ENCODE data around the gene TUBGCP5. TPM values are rescaled to one million over a fixed set of nuclear protein-coding genes. Genes with fewer than 3 reads are reported as not detected.

Gene TUBGCP5
- total RNA-seq, 1 experiment from 2014 or later: 10.7 TPM

DNA sequence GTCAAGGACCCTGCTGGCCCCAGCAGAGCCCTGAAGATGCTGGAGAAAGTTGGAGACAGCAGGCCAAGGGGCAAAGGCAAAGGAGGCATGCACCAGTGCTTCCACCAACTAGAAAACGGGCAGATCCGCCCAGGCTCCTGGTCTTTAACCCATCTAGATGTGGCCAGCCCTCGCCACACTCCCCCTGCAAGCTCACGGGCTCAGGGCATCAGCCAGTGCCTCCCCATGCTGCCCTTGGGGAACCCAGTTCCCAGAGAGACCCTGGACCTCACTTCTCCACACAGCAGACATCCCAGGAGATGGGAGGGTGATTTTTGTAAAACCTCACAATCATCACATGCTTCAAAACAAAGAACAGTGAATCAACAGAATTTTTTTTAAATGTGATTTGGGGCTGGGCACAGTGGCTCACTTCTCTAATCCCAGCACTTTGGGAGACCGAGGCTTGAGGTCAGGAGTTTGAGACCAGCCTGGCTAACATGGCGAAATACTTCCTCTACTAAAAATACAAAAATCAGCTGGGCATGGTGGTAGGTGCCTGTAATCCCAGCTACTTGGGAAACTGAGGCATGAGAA, 83.7 kb downstream of the TUBGCP5 start:
- no peak overlapping the region for H3K4me2 ChIP-seq
- no TSS peak for BruUV-seq (replicated peaks)
- ChIA-PET CTCF (no interaction called here), POLR2A (ENCODE audit: unreplicated experiment) (no interaction called here)
- peaks cover 6% of the 10 kb centered on the region for H4K20me1 ChIP-seq (ENCODE audit: insufficient read depth)
- H3K4me3 ChIP-seq: no peak overlapping the region
- H2AFZ ChIP-seq: no peak overlapping the region
- no peaks in the 10 kb centered on the region for H3K9me2 ChIP-seq (ENCODE audit: insufficient read depth)
- H3K36me3 ChIP-seq (ENCODE audit: low read depth): no peaks in the 10 kb centered on the region
- peaks cover 16% of the 10 kb centered on the region; the same call in 1 of the 2 replicates for H3K79me2 ChIP-seq (ENCODE audit: low read depth)
- TF ChIP-seq EZH2 (IDR thresholded peaks at IDR 0.05; ENCODE audit: low read depth): no peak
- TF ChIP-seq, protein P1, sequence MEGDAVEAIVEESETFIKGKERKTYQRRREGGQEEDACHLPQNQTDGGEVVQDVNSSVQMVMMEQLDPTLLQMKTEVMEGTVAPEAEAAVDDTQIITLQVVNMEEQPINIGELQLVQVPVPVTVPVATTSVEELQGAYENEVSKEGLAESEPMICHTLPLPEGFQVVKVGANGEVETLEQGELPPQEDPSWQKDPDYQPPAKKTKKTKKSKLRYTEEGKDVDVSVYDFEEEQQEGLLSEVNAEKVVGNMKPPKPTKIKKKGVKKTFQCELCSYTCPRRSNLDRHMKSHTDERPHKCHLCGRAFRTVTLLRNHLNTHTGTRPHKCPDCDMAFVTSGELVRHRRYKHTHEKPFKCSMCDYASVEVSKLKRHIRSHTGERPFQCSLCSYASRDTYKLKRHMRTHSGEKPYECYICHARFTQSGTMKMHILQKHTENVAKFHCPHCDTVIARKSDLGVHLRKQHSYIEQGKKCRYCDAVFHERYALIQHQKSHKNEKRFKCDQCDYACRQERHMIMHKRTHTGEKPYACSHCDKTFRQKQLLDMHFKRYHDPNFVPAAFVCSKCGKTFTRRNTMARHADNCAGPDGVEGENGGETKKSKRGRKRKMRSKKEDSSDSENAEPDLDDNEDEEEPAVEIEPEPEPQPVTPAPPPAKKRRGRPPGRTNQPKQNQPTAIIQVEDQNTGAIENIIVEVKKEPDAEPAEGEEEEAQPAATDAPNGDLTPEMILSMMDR (conservative IDR thresholded peaks at IDR 0.05): no peak
- H3F3A ChIP-seq (ENCODE audit: insufficient read depth, low read depth): no peaks in the 10 kb centered on the region
- DNase-seq: no peak
- no peaks in the 10 kb centered on the region for H3K4me1 ChIP-seq (replicated peaks; ENCODE audit: insufficient read depth)
- no peaks in the 10 kb centered on the region for H3K27me3 ChIP-seq (ENCODE audit: insufficient read depth, low read depth)
- intact Hi-C loops (cut with micrococcal nuclease; ENCODE audit: unreplicated experiment): no loop called here
- H3K9me3 ChIP-seq (ENCODE audit: insufficient read depth, low read depth): no peaks in the 10 kb centered on the region
- H3K27ac ChIP-seq: no peak overlapping the region

DNA sequence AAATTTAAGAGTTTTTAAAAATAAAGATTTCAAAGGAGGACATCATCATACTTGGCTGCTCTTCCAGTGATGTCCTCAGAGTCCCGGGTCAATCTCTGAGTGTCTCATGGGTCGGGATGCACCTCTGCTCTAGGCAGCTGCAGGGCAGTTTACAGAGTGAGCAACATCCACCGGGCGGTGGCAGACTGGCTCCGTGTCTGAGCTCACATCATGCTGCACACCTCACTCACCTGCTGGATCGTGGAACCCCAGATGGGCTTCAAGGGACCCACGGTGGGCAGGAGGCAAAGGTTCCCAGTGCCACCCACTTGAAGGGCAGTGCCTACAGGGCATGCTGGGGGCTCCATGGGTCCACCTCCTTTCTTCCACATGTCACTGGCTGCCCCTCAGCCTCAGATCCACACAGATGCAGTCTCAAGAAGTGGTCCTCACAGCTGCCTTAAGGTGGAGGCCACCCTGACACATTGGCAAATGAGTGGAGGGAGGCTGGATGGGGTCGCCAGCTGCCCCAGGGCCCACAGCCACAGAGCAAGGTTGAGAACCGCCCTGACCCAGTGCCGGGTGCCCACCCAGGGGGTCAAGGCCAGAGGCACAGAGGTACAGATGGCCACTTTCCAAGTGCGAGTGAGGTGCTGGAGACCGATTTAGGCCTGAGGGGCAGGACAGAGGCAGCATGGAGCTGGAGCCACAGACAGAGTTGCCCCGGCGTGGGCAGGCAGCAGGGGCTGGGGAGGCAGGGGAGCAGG, 84.4 kb downstream of the TUBGCP5 start:
- H3K9me3 ChIP-seq (ENCODE audit: insufficient read depth, low read depth): no peaks in the 10 kb centered on the region
- H4K20me1 ChIP-seq (ENCODE audit: insufficient read depth): peaks cover 6% of the 10 kb centered on the region
- POLR2A ChIA-PET (ENCODE audit: unreplicated experiment): no interaction called here
- H3K27ac ChIP-seq: no peak overlapping the region
- H3K9me2 ChIP-seq (ENCODE audit: insufficient read depth): no peaks in the 10 kb centered on the region
- TF ChIP-seq, protein P1 (conservative IDR thresholded peaks at IDR 0.05): no peak
- CTCF ChIA-PET: no interaction called here
- H3F3A ChIP-seq (ENCODE audit: insufficient read depth, low read depth): no peaks in the 10 kb centered on the region
- peaks cover 15% of the 10 kb centered on the region; the same call in 1 of the 2 replicates for H3K79me2 ChIP-seq (ENCODE audit: low read depth)
- H3K27me3 ChIP-seq (ENCODE audit: insufficient read depth, low read depth): no peaks in the 10 kb centered on the region
- BruUV-seq (replicated peaks): no TSS peak
- no peak overlapping the region for H3K4me3 ChIP-seq
- H3K36me3 ChIP-seq (ENCODE audit: low read depth): no peaks in the 10 kb centered on the region
- no peak overlapping the region for H3K4me2 ChIP-seq
- intact Hi-C loops (cut with micrococcal nuclease; ENCODE audit: unreplicated experiment): no loop called here
- H3K4me1 ChIP-seq (replicated peaks; ENCODE audit: insufficient read depth): no peaks in the 10 kb centered on the region
- DNase-seq: no peak
- H2AFZ ChIP-seq: no peak overlapping the region

GRCh38 chr15:22954326-22954725, 85.0 kb downstream of the TUBGCP5 start:
- TF ChIP-seq, protein P1 (conservative IDR thresholded peaks at IDR 0.05): no peak
- H3K4me1 ChIP-seq (replicated peaks; ENCODE audit: insufficient read depth): no peaks in the 10 kb centered on the region
- DNase-seq: no peak
- intact Hi-C loops (cut with micrococcal nuclease; ENCODE audit: unreplicated experiment): no loop called here
- no peak overlapping the region for H2AFZ ChIP-seq
- H3K9me3 ChIP-seq (ENCODE audit: insufficient read depth, low read depth): no peaks in the 10 kb centered on the region
- no peak overlapping the region for H3K4me3 ChIP-seq
- H3K36me3 ChIP-seq (ENCODE audit: low read depth): no peaks in the 10 kb centered on the region
- H3K4me2 ChIP-seq: no peak overlapping the region
- H4K20me1 ChIP-seq (ENCODE audit: insufficient read depth): peaks cover 6% of the 10 kb centered on the region
- peaks cover 15% of the 10 kb centered on the region; the same call in 1 of the 2 replicates for H3K79me2 ChIP-seq (ENCODE audit: low read depth)
- no TSS peak for BruUV-seq (replicated peaks)
- H3K27ac ChIP-seq: no peak overlapping the region
- H3F3A ChIP-seq (ENCODE audit: insufficient read depth, low read depth): no peaks in the 10 kb centered on the region
- H3K9me2 ChIP-seq (ENCODE audit: insufficient read depth): no peaks in the 10 kb centered on the region
- H3K27me3 ChIP-seq (ENCODE audit: insufficient read depth, low read depth): no peaks in the 10 kb centered on the region
- POLR2A ChIA-PET (ENCODE audit: unreplicated experiment): no interaction called here
- CTCF ChIA-PET: no interaction called here
